HEK293 (cell line): ENCODE data around the gene FTL.
A peak's percentile ranks its signal among the peaks of the same experiment; 100 is the strongest.

ENCODE experiments used
- CTCF ChIA-PET: fragments of 350-600 bp; formaldehyde crosslinking; extraction: SDS; loops from one replicate; lab custom pipeline; 2021; ENCODE audit warnings: antibody characterized with exemption; lab: Yijun Ruan, JAX
- POLR2A ChIA-PET: fragments of 300-600 bp; formaldehyde crosslinking; extraction: SDS; loops from one replicate; lab custom pipeline; 2020; ENCODE audit warnings: antibody characterized with exemption, inconsistent platforms; lab: Yijun Ruan, JAX
- H3K27ac ChIP-seq: fragments of 200-500 bp; sonication (Bioruptor generic); 2 replicates; pipeline ENCODE4 v1.5.1; 2014; ENCODE audit warnings: low read depth, low read length, control low read depth, inconsistent platforms; ENCODE audit errors: extremely low read depth
- H3K36me3 ChIP-seq, 2 experiments: fragments of 200-500 bp in 1 of 2; sonication (Bioruptor generic) in 1 of 2; 1 replicate in 1 of 2; 2 replicates in 1 of 2; pipeline ENCODE4 v1.5.1; 2014 to 2017; ENCODE audit warnings: inconsistent platforms in 2 of 2, low read length in 2 of 2; ENCODE audit not compliant: control insufficient read depth in 2 of 2, insufficient read depth in 1 of 2
- H3K4me1 ChIP-seq: fragments of 200-500 bp; sonication (Bioruptor generic); 2 replicates; pipeline ENCODE4 v1.5.1; 2014; ENCODE audit warnings: mild to moderate bottlenecking, low read length, inconsistent platforms; ENCODE audit not compliant: control insufficient read depth, insufficient read depth
- H3K4me3 ChIP-seq: 2 replicates; pipeline ENCODE4 v1.5.1; 2011; ENCODE audit warnings: low read depth, mild to moderate bottlenecking, control low read depth, low read length, moderate library complexity
- H3K9me3 ChIP-seq: fragments of 200-500 bp; sonication (Bioruptor generic); 2 replicates; pipeline ENCODE4 v1.5.1; 2014; ENCODE audit warnings: low read depth, low read length, inconsistent platforms; ENCODE audit not compliant: control insufficient read depth, insufficient read depth
- FEZF1 ChIP-seq: fragments of 450-650 bp; formaldehyde crosslinking; IDR thresholded peaks from 2 replicates; pipeline ENCODE4 v1.5.1; 2016; ENCODE audit warnings: missing biosample characterization, missing genetic modification characterization
- ZBTB17 ChIP-seq: fragments of 450-650 bp; formaldehyde crosslinking; IDR thresholded peaks from 2 replicates; pipeline ENCODE4 v1.5.1; 2016; ENCODE audit warnings: missing biosample characterization, missing genetic modification characterization
- ZFP37 ChIP-seq: fragments of 450-650 bp; formaldehyde crosslinking; IDR thresholded peaks from 2 replicates; pipeline ENCODE4 v1.5.1; 2016; ENCODE audit warnings: missing biosample characterization, missing genetic modification characterization
- ZNF274 ChIP-seq, 2 experiments: fragments of 200-500 bp in 1 of 2; fragments of 450-650 bp in 1 of 2; sonication (Bioruptor generic) in 1 of 2; formaldehyde crosslinking in 1 of 2; IDR thresholded peaks; 2 replicates each; pipeline versions ENCODE4 v1.5.1 to v1.6.1; 2014 to 2016; ENCODE audit warnings: borderline replicate concordance in 1 of 2, inconsistent platforms in 1 of 2, low read length in 1 of 2, missing biosample characterization in 1 of 2, missing genetic modification characterization in 1 of 2
- ZNF404 ChIP-seq: fragments of 450-650 bp; formaldehyde crosslinking; IDR thresholded peaks from 2 replicates; pipeline ENCODE4 v1.5.1; 2017; ENCODE audit warnings: missing biosample characterization, missing genetic modification characterization
- ZNF501 ChIP-seq: fragments of 450-650 bp; formaldehyde crosslinking; IDR thresholded peaks from 2 replicates; pipeline ENCODE4 v1.5.1; 2016; ENCODE audit warnings: missing biosample characterization, missing genetic modification characterization
- ZNF558 ChIP-seq: fragments of 450-650 bp; formaldehyde crosslinking; IDR thresholded peaks from 2 replicates; pipeline ENCODE4 v1.5.1; 2016; ENCODE audit warnings: missing biosample characterization, missing genetic modification characterization
- ZNF654 ChIP-seq: fragments of 450-650 bp; formaldehyde crosslinking; IDR thresholded peaks from 2 replicates; pipeline ENCODE4 v1.5.1; 2016; ENCODE audit warnings: low read depth, missing biosample characterization, missing genetic modification characterization
- ZNF660 ChIP-seq: fragments of 450-650 bp; IDR thresholded peaks from 2 replicates; pipeline ENCODE4 v1.5.1; 2018; ENCODE audit warnings: missing biosample characterization, mild to moderate bottlenecking, missing genetic modification characterization
- ZNF776 ChIP-seq: fragments of 450-650 bp; formaldehyde crosslinking; IDR thresholded peaks from 2 replicates; pipeline ENCODE4 v1.5.0; 2017; ENCODE audit warnings: missing biosample characterization, missing genetic modification characterization, borderline replicate concordance
- ZSCAN23 ChIP-seq: fragments of 450-650 bp; formaldehyde crosslinking; IDR thresholded peaks from 2 replicates; pipeline ENCODE4 v1.5.1; 2016; ENCODE audit warnings: missing biosample characterization, missing genetic modification characterization
- ZSCAN30 ChIP-seq: fragments of 450-650 bp; IDR thresholded peaks from 2 replicates; pipeline ENCODE4 v1.5.1; 2018; ENCODE audit warnings: missing biosample characterization, mild to moderate bottlenecking, missing genetic modification characterization, moderate library complexity
- ZXDB ChIP-seq: fragments of 450-650 bp; formaldehyde crosslinking; IDR thresholded peaks from 2 replicates; pipeline ENCODE4 v1.5.1; 2016; ENCODE audit warnings: missing biosample characterization, missing genetic modification characterization
- TF ChIP-seq, protein P1 (sequence below): fragments of 450-650 bp; formaldehyde crosslinking; IDR thresholded peaks from 2 replicates; pipeline ENCODE4 v1.5.1; 2016; ENCODE audit warnings: missing biosample characterization, missing genetic modification characterization
- TF ChIP-seq, protein P2 (sequence below): sonication (generic); formaldehyde crosslinking; IDR thresholded peaks from 2 replicates; pipeline ENCODE4 v1.8.1; 2022; ENCODE audit warnings: mild to moderate bottlenecking, moderate library complexity, missing genetic modification reagents
- TF ChIP-seq, protein P3 (sequence below): fragments of 450-650 bp; formaldehyde crosslinking; optimal IDR thresholded peaks from 2 replicates; pipeline ENCODE3; 2016; ENCODE audit warnings: missing biosample characterization, mild to moderate bottlenecking, missing genetic modification characterization
- TF ChIP-seq, protein P4 (sequence below): fragments of 450-650 bp; formaldehyde crosslinking; conservative IDR thresholded peaks from 2 replicates; pipeline ENCODE4 v1.5.1; 2016; ENCODE audit warnings: low read depth, missing biosample characterization, missing genetic modification characterization
- TF ChIP-seq, protein P5 (sequence below): IDR thresholded peaks from 2 replicates; pipeline ENCODE4 v1.6.1; 2011; ENCODE audit warnings: mild to moderate bottlenecking, low read depth, low read length, borderline replicate concordance
- TF ChIP-seq, protein P6 (sequence below): fragments of 450-650 bp; formaldehyde crosslinking; IDR thresholded peaks from 2 replicates; pipeline ENCODE4 v1.5.1; 2016; ENCODE audit warnings: missing biosample characterization, missing genetic modification characterization
- TF ChIP-seq, protein P7 (sequence below): fragments of 450-650 bp; formaldehyde crosslinking; IDR thresholded peaks from 2 replicates; pipeline ENCODE4 v1.5.1; 2016; ENCODE audit warnings: missing biosample characterization, missing genetic modification characterization

Gene FTL

DNA sequence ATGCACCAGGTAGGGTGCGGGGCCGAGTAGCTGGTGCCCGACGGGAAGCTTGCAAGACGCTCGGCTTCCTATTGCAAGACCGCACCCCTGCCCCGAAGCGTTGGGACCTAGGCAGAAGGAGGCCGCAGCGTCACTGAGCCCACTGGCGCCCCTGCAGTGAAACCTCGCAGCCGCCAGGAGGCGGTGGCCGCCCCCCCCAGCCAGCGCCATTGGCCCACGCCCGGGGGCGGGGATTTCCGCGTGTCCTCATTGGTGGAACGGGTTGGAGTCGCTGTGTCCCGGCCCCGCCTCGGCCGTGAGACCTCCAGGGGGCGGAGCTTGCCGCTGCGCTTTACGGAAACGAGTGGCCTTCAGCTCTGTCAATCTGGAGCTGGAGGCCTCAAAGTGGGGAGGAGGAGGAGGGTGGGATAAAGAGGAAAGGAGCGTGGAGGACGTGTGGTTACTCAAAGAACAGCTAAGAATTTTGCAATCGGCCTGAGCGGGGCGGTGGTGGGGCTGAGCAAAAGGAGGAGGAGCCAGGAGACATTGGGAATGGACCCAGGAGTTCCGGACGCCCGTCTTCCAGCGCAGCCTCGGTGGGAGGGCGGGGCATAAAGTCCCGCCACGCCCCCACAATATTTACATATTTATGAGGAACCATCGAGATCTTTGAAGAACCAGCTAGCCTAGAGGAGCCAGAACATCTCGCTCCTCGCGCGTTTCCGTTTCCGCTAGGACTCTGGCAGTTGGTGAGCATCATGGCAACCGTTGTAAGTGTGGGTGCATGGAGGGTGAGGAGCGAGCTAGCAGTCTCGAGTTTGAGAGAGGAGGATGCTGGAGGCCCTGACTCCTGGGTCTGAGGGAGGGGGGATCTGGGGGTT lies 28.3 kb downstream of the FTL start, which contains the start of the genes GYS1 and RUVBL2:
TSS of gene GYS1 (minus strand) at position 135 of the 860 bp plus-strand sequence. CDS start 197 bp downstream, outside the sequence.
TSS of gene RUVBL2 (plus strand) at position 713 of the 860 bp plus-strand sequence. CDS start at position 738, 25 bp downstream.
- peak within 1 kb of the TSS; percentile 81 for H3K4me3 ChIP-seq
- H3K27ac ChIP-seq = peak within 1 kb of the TSS; percentile 81
- CTCF ChIA-PET = interaction anchor here (0.5 to 2.9 kb wide), 66 partner anchors 8 to 1604 kb away, joined by 3 to 79 read pairs (median 4); partner anchors contain the start of genes CGB2, CGB7 and NUCB1
- POLR2A ChIA-PET = interaction anchor here (0.5 to 2.8 kb wide), 43 partner anchors 10 to 497 kb away, joined by 3 to 33 read pairs (median 6); partner anchors contain the start of genes ALDH16A1, DHDH, FTL and LHB
- no peaks in the 10 kb centered on the region for H3K9me3 ChIP-seq
- H3K36me3 ChIP-seq = peaks cover 13 to 28% of the 10 kb centered on the region in 2 experiments; a peak in 2 of 3 replicates
- H3K4me1 ChIP-seq = peaks cover 12% of the 10 kb centered on the region; the same call in 1 of the 2 replicates
- no peak; the same call in 1 of the 2 replicates for TF ChIP-seq ZNF558 (tag by site-specific recombination)
- TF ChIP-seq, protein P1, sequence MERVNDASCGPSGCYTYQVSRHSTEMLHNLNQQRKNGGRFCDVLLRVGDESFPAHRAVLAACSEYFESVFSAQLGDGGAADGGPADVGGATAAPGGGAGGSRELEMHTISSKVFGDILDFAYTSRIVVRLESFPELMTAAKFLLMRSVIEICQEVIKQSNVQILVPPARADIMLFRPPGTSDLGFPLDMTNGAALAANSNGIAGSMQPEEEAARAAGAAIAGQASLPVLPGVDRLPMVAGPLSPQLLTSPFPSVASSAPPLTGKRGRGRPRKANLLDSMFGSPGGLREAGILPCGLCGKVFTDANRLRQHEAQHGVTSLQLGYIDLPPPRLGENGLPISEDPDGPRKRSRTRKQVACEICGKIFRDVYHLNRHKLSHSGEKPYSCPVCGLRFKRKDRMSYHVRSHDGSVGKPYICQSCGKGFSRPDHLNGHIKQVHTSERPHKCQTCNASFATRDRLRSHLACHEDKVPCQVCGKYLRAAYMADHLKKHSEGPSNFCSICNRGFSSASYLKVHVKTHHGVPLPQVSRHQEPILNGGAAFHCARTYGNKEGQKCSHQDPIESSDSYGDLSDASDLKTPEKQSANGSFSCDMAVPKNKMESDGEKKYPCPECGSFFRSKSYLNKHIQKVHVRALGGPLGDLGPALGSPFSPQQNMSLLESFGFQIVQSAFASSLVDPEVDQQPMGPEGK (tag by site-specific recombination) = peak; percentile 95
- peak; percentile 77 for TF ChIP-seq ZXDB
- TF ChIP-seq, protein P2, sequence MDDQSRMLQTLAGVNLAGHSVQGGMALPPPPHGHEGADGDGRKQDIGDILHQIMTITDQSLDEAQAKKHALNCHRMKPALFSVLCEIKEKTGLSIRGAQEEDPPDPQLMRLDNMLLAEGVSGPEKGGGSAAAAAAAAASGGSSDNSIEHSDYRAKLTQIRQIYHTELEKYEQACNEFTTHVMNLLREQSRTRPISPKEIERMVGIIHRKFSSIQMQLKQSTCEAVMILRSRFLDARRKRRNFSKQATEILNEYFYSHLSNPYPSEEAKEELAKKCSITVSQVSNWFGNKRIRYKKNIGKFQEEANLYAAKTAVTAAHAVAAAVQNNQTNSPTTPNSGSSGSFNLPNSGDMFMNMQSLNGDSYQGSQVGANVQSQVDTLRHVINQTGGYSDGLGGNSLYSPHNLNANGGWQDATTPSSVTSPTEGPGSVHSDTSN (CRISPR knock-in tag) = 0 out of 2 replicates have a peak, but pooled peaks have one; percentile 46
- TF ChIP-seq ZNF654 (tag by site-specific recombination) = no peak
- no peak for TF ChIP-seq ZSCAN23 (tag by site-specific recombination)
- TF ChIP-seq ZNF404 = no peak
- TF ChIP-seq, protein P3, sequence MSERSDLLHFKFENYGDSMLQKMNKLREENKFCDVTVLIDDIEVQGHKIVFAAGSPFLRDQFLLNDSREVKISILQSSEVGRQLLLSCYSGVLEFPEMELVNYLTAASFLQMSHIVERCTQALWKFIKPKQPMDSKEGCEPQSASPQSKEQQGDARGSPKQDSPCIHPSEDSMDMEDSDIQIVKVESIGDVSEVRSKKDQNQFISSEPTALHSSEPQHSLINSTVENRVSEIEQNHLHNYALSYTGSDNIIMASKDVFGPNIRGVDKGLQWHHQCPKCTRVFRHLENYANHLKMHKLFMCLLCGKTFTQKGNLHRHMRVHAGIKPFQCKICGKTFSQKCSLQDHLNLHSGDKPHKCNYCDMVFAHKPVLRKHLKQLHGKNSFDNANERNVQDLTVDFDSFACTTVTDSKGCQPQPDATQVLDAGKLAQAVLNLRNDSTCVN = peak; percentile 16
- TF ChIP-seq ZFP37 (tag by site-specific recombination) = peak; percentile 49; the same call in 1 of the 2 replicates
- TF ChIP-seq, protein P4, sequence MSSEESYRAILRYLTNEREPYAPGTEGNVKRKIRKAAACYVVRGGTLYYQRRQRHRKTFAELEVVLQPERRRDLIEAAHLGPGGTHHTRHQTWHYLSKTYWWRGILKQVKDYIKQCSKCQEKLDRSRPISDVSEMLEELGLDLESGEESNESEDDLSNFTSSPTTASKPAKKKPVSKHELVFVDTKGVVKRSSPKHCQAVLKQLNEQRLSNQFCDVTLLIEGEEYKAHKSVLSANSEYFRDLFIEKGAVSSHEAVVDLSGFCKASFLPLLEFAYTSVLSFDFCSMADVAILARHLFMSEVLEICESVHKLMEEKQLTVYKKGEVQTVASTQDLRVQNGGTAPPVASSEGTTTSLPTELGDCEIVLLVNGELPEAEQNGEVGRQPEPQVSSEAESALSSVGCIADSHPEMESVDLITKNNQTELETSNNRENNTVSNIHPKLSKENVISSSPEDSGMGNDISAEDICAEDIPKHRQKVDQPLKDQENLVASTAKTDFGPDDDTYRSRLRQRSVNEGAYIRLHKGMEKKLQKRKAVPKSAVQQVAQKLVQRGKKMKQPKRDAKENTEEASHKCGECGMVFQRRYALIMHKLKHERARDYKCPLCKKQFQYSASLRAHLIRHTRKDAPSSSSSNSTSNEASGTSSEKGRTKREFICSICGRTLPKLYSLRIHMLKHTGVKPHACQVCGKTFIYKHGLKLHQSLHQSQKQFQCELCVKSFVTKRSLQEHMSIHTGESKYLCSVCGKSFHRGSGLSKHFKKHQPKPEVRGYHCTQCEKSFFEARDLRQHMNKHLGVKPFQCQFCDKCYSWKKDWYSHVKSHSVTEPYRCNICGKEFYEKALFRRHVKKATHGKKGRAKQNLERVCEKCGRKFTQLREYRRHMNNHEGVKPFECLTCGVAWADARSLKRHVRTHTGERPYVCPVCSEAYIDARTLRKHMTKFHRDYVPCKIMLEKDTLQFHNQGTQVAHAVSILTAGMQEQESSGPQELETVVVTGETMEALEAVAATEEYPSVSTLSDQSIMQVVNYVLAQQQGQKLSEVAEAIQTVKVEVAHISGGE (tag by site-specific recombination) = peak; percentile 86
- TF ChIP-seq ZBTB17 (tag by site-specific recombination) = peak; percentile 58; the same call in 1 of the 2 replicates
- TF ChIP-seq ZSCAN30 (tag by site-specific recombination) = peak; percentile 75; the same call in 1 of the 2 replicates
- peak; percentile 69 for TF ChIP-seq FEZF1
- TF ChIP-seq, protein P5, sequence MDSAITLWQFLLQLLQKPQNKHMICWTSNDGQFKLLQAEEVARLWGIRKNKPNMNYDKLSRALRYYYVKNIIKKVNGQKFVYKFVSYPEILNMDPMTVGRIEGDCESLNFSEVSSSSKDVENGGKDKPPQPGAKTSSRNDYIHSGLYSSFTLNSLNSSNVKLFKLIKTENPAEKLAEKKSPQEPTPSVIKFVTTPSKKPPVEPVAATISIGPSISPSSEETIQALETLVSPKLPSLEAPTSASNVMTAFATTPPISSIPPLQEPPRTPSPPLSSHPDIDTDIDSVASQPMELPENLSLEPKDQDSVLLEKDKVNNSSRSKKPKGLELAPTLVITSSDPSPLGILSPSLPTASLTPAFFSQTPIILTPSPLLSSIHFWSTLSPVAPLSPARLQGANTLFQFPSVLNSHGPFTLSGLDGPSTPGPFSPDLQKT = no peak
- TF ChIP-seq, protein P6, sequence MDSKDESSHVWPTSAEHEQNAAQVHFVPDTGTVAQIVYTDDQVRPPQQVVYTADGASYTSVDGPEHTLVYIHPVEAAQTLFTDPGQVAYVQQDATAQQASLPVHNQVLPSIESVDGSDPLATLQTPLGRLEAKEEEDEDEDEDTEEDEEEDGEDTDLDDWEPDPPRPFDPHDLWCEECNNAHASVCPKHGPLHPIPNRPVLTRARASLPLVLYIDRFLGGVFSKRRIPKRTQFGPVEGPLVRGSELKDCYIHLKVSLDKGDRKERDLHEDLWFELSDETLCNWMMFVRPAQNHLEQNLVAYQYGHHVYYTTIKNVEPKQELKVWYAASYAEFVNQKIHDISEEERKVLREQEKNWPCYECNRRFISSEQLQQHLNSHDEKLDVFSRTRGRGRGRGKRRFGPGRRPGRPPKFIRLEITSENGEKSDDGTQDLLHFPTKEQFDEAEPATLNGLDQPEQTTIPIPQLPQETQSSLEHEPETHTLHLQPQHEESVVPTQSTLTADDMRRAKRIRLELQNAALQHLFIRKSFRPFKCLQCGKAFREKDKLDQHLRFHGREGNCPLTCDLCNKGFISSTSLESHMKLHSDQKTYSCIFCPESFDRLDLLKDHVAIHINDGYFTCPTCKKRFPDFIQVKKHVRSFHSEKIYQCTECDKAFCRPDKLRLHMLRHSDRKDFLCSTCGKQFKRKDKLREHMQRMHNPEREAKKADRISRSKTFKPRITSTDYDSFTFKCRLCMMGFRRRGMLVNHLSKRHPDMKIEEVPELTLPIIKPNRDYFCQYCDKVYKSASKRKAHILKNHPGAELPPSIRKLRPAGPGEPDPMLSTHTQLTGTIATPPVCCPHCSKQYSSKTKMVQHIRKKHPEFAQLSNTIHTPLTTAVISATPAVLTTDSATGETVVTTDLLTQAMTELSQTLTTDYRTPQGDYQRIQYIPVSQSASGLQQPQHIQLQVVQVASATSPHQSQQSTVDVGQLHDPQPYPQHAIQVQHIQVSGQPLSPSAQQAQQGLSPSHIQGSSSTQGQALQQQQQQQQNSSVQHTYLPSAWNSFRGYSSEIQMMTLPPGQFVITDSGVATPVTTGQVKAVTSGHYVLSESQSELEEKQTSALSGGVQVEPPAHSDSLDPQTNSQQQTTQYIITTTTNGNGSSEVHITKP (tag by site-specific recombination) = peak; percentile 98
- TF ChIP-seq ZNF776 = no peak
- TF ChIP-seq ZNF660 (tag by site-specific recombination) = peak; percentile 75
- peak; percentile 80 for TF ChIP-seq ZNF501 (tag by site-specific recombination)
- TF ChIP-seq, protein P7, sequence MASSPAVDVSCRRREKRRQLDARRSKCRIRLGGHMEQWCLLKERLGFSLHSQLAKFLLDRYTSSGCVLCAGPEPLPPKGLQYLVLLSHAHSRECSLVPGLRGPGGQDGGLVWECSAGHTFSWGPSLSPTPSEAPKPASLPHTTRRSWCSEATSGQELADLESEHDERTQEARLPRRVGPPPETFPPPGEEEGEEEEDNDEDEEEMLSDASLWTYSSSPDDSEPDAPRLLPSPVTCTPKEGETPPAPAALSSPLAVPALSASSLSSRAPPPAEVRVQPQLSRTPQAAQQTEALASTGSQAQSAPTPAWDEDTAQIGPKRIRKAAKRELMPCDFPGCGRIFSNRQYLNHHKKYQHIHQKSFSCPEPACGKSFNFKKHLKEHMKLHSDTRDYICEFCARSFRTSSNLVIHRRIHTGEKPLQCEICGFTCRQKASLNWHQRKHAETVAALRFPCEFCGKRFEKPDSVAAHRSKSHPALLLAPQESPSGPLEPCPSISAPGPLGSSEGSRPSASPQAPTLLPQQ (tag by site-specific recombination) = peak; percentile 74
- no peak for TF ChIP-seq ZNF274 (IDR thresholded peaks at IDR 0.05; ENCODE audit: low read length)
- no peak for TF ChIP-seq ZNF274 (tag by site-specific recombination; IDR thresholded peaks at IDR 0.05; ENCODE audit: borderline replicate concordance)
